ENCODE measurements around the gene CDKN3.
A peak's percentile ranks its signal among the peaks of the same experiment; 100 is the strongest.
"Not testable (repeated sequence)": the region's sequence is repeated elsewhere in the genome, so short reads cannot be mapped to it uniquely, and the experiment has no call there.

CDKN3 gene

GRCh38 chr14:54424479-54424901, 27.7 kb downstream of the CDKN3 start:
- no peak for DNase-seq (ENCODE audit: low read depth)

- no peak for DNase-seq (ENCODE audit: low read depth)
These were observed 28.3 kb downstream of the CDKN3 start for GRCh38 chr14:54425068-54425467.

GRCh38 chr14:54425537-54426274, 28.9 kb downstream of the CDKN3 start:
- no peak for DNase-seq (ENCODE audit: low read depth)

- no peak for DNase-seq (ENCODE audit: low read depth)
These were observed 31.1 kb downstream of the CDKN3 start for GRCh38 chr14:54427871-54428270.

GRCh38 chr14:54428527-54428926, 31.7 kb downstream of the CDKN3 start:
- DNase-seq (ENCODE audit: low read depth), result no peak

- no peak for DNase-seq (ENCODE audit: low read depth)
These were observed 38.7 kb downstream of the CDKN3 start for GRCh38 chr14:54435500-54435981.

- DNase-seq (ENCODE audit: low read depth), result not testable (repeated sequence)
These were observed 41.1 kb downstream of the CDKN3 start for GRCh38 chr14:54437954-54438353.

GRCh38 chr14:54438703-54439102, 41.9 kb downstream of the CDKN3 start:
- no peak for DNase-seq (ENCODE audit: low read depth)

GRCh38 chr14:54440037-54440436, 43.2 kb downstream of the CDKN3 start:
- no peak for DNase-seq (ENCODE audit: low read depth)

- DNase-seq (ENCODE audit: low read depth), result no peak
These were observed 43.7 kb downstream of the CDKN3 start for GRCh38 chr14:54440476-54440872.

- DNase-seq (ENCODE audit: low read depth), result peak; percentile 97
These were observed 44.4 kb downstream of the CDKN3 start, which contains the start of gene CNIH1 for GRCh38 chr14:54440873-54441868. Gene CNIH1 (minus strand): TSS chr14:54441374. CDS start chr14:54441327, 47 bp downstream.

GRCh38 chr14:54442961-54443360, 46.2 kb downstream of the CDKN3 start:
- DNase-seq (ENCODE audit: low read depth), result not testable (repeated sequence)

- DNase-seq (ENCODE audit: low read depth), result no peak
These were observed 47.2 kb downstream of the CDKN3 start for GRCh38 chr14:54443981-54444380.

- DNase-seq (ENCODE audit: low read depth), result no peak
These were observed 47.9 kb downstream of the CDKN3 start for GRCh38 chr14:54444681-54445080.

GRCh38 chr14:54446161-54446693, 49.4 kb downstream of the CDKN3 start:
- DNase-seq (ENCODE audit: low read depth), result no peak

- DNase-seq (ENCODE audit: low read depth), result no peak
These were observed 50.5 kb downstream of the CDKN3 start for GRCh38 chr14:54447231-54447692.

GRCh38 chr14:54450535-54450934, 53.7 kb downstream of the CDKN3 start:
- no peak for DNase-seq (ENCODE audit: low read depth)

GRCh38 chr14:54451121-54451601, 54.4 kb downstream of the CDKN3 start:
- no peak for DNase-seq (ENCODE audit: low read depth)

- no peak for DNase-seq (ENCODE audit: low read depth)
These were observed 55.2 kb downstream of the CDKN3 start for GRCh38 chr14:54451961-54452360.

GRCh38 chr14:54453252-54453651, 56.4 kb downstream of the CDKN3 start:
- no peak for DNase-seq (ENCODE audit: low read depth)

- DNase-seq (ENCODE audit: low read depth), result not testable (repeated sequence)
These were observed 57.2 kb downstream of the CDKN3 start for GRCh38 chr14:54453990-54454389.

- no peak for DNase-seq (ENCODE audit: low read depth)
These were observed 58.6 kb downstream of the CDKN3 start for GRCh38 chr14:54455363-54455762.

All from stimulated activated CD8-positive, alpha-beta memory T cell treated with anti-CD3 and anti-CD28 coated beads, Interleukin-15, amount 100 ng/mL, for 24 hours (primary cell).